Vagina (tissue), 2 donors: ENCODE results near the gene RAB9B.

Experiments
- CTCF ChIP-seq, 3 experiments: fragments of 450-650 bp in 2 of 3; fragments of 200-600 bp in 1 of 3; sonication (generic) in 1 of 3; IDR thresholded peaks; one replicate each; pipeline ENCODE4 v1.5.1; 2017 to 2019; ENCODE audit warnings: antibody characterized with exemption in 3 of 3, mild to moderate bottlenecking in 2 of 3, moderate library complexity in 2 of 3
- POLR2A ChIP-seq, 2 donors: fragments of 450-650 bp; IDR thresholded peaks; one replicate each; pipeline ENCODE4 v1.6.1; 2017; ENCODE audit warnings: antibody characterized with exemption in 2 of 2, mild to moderate bottlenecking in 2 of 2, moderate library complexity in 2 of 2

GRCh38 chrX:103849558-103849957 lies 17.5 kb upstream of the RAB9B start:
- no peak for TF ChIP-seq CTCF (IDR thresholded peaks at IDR 0.05)
- no peak for TF ChIP-seq POLR2A (IDR thresholded peaks at IDR 0.05)
